22Rv1 (cell line): ENCODE results near the gene CACNA2D2.

Experiments used
- CTCF ChIP-seq: fragments of 450-650 bp; IDR thresholded peaks from 2 replicates; pipeline ENCODE4 v1.5.1; 2017; ENCODE audit warnings: mild to moderate bottlenecking
- ZFX ChIP-seq: fragments of 450-650 bp; IDR thresholded peaks from 2 replicates; pipeline ENCODE4 v1.6.1; 2017; ENCODE audit warnings: antibody characterized with exemption, borderline replicate concordance

GRCh38 chr3:50358355-50358910 is 145.0 kb downstream of the CACNA2D2 start:
- TF ChIP-seq CTCF (no peak), ZFX (no peak)
